LNCaP clone FGC (cell line): ENCODE results near the gene BCAT1.
"Not testable (repeated sequence)": the region's sequence is repeated elsewhere in the genome, so short reads cannot be mapped to it uniquely, and the experiment has no call there.

Source experiments
- DNase-seq: peaks from one replicate; pipeline ENCODE4 v3.0.0-alpha.2; 2011; ENCODE audit warnings: low read depth
- H3K4me3 ChIP-seq: 2 replicates; pipeline ENCODE4 v1.5.1; 2011; ENCODE audit warnings: mild to moderate bottlenecking, low read depth, low read length, control low read depth
- CTCF ChIP-seq: IDR thresholded peaks from 2 replicates; pipeline ENCODE4 v1.5.1; 2012; ENCODE audit warnings: mild to moderate bottlenecking; ENCODE audit not compliant: control insufficient read depth, insufficient read depth; ENCODE audit errors: extremely low read depth

Gene BCAT1

GRCh38 chr12:24879644-24880043, 69.3 kb downstream of the BCAT1 start:
- DNase-seq, result no peak
- no peak overlapping the region for H3K4me3 ChIP-seq
- TF ChIP-seq CTCF, result no peak

GRCh38 chr12:24875014-24875413, 73.9 kb downstream of the BCAT1 start:
- DNase-seq, result no peak
- no peak for TF ChIP-seq CTCF
- H3K4me3 ChIP-seq, result no peak overlapping the region

GRCh38 chr12:24872211-24872610, 76.7 kb downstream of the BCAT1 start:
- no peak for DNase-seq
- TF ChIP-seq CTCF, result no peak
- no peak overlapping the region for H3K4me3 ChIP-seq

GRCh38 chr12:24866139-24866538, 82.8 kb downstream of the BCAT1 start:
- not testable (repeated sequence) for H3K4me3 ChIP-seq, DNase-seq

- DNase-seq, result no peak
Observed at GRCh38 chr12:24864796-24865125, 84.1 kb downstream of the BCAT1 start.

GRCh38 chr12:24861766-24862540, 86.9 kb downstream of the BCAT1 start:
- no peak overlapping the region for H3K4me3 ChIP-seq
- no peak for DNase-seq
- no peak for TF ChIP-seq CTCF

More at GRCh38 chr12:24864796-24865125, 84.1 kb downstream of the BCAT1 start:
- TF ChIP-seq CTCF, result no peak
- H3K4me3 ChIP-seq, result no peak overlapping the region

- no peak overlapping the region for H3K4me3 ChIP-seq
- TF ChIP-seq CTCF, result no peak
- DNase-seq, result no peak
Observed at GRCh38 chr12:24860546-24860945, 88.4 kb downstream of the BCAT1 start.
